Liver (tissue), 9 donors: ENCODE measurements around the gene OR1A1. TPM values are rescaled to one million over a fixed set of nuclear protein-coding genes. Genes with fewer than 3 reads are reported as not detected.

Experiments used
- DNase-seq: peaks from one replicate; pipeline ENCODE4 v3.0.0-alpha.2; 2017; ENCODE audit warnings: low spot score
- H3K27ac ChIP-seq, 2 donors: one replicate each; pipeline ENCODE4 v1.7.0; 2013; ENCODE audit warnings: inconsistent platforms in 2 of 2, low read length in 2 of 2, control low read depth in 1 of 2, low read depth in 1 of 2, mild to moderate bottlenecking in 1 of 2
- H3K27me3 ChIP-seq, 4 donors: one replicate each; pipeline versions ENCODE4 v1.6.1 to v1.7.0; 2013; ENCODE audit warnings: low read length in 3 of 4, inconsistent platforms in 1 of 4, mild to moderate bottlenecking in 1 of 4, moderate library complexity in 1 of 4; ENCODE audit not compliant: control insufficient read depth in 4 of 4, insufficient read depth in 4 of 4
- H3K36me3 ChIP-seq, 4 donors: one replicate each; pipeline versions ENCODE4 v1.6.1 to v1.7.0; 2013; ENCODE audit warnings: low read length in 3 of 4, mild to moderate bottlenecking in 3 of 4, low read depth in 1 of 4, moderate library complexity in 1 of 4; ENCODE audit not compliant: control insufficient read depth in 4 of 4, insufficient read depth in 3 of 4
- H3K4me1 ChIP-seq, 4 donors: one replicate each; pipeline versions ENCODE4 v1.6.1 to v1.7.0; 2013; ENCODE audit warnings: low read length in 3 of 4, mild to moderate bottlenecking in 3 of 4, moderate library complexity in 1 of 4; ENCODE audit not compliant: control insufficient read depth in 4 of 4, insufficient read depth in 4 of 4
- H3K4me3 ChIP-seq, 3 donors: one replicate each; pipeline versions ENCODE4 v1.6.1 to v1.7.0; 2013; ENCODE audit warnings: low read length in 3 of 3, control low read depth in 1 of 3, low read depth in 1 of 3, mild to moderate bottlenecking in 1 of 3
- H3K9ac ChIP-seq, 2 donors: one replicate each; pipeline ENCODE4 v1.7.0; 2013; ENCODE audit warnings: low read length in 2 of 2, mild to moderate bottlenecking in 2 of 2, moderate library complexity in 2 of 2, control low read depth in 1 of 2, low read depth in 1 of 2
- H3K9me3 ChIP-seq, 4 donors: one replicate each; pipeline versions ENCODE4 v1.6.1 to v1.7.0; 2013; ENCODE audit warnings: low read length in 3 of 4; ENCODE audit not compliant: control insufficient read depth in 4 of 4
- EGR1 ChIP-seq, 2 donors: IDR thresholded peaks; 2 replicates each; pipeline ENCODE4 v1.6.1; 2016 to 2018; ENCODE audit warnings: antibody characterized with exemption in 2 of 2, low read depth in 2 of 2
- FOXA1 ChIP-seq: IDR thresholded peaks from 2 replicates; pipeline ENCODE4 v1.6.1; 2016; ENCODE audit warnings: antibody characterized with exemption
- FOXA2 ChIP-seq: IDR thresholded peaks from 2 replicates; pipeline ENCODE4 v1.6.1; 2016; ENCODE audit warnings: antibody characterized with exemption
- GABPA ChIP-seq, 2 donors: IDR thresholded peaks in 1 of 2; conservative IDR thresholded peaks in 1 of 2; 2 replicates each; pipeline ENCODE4 v1.6.1; 2016; ENCODE audit warnings: antibody characterized with exemption in 2 of 2, mild to moderate bottlenecking in 1 of 2, moderate library complexity in 1 of 2
- HNF4A ChIP-seq, 2 donors: conservative IDR thresholded peaks; 2 replicates each; pipeline ENCODE4 v1.6.1; 2016; ENCODE audit warnings: antibody characterized with exemption in 2 of 2, mild to moderate bottlenecking in 2 of 2
- HNF4G ChIP-seq: IDR thresholded peaks from 2 replicates; pipeline ENCODE4 v1.6.1; 2016; ENCODE audit warnings: antibody characterized with exemption
- JUND ChIP-seq, 2 donors: IDR thresholded peaks; 2 replicates each; pipeline ENCODE4 v1.6.1; 2016; ENCODE audit warnings: antibody characterized with exemption in 2 of 2
- NR2F2 ChIP-seq: IDR thresholded peaks from 2 replicates; pipeline ENCODE4 v1.6.1; 2016; ENCODE audit warnings: antibody characterized with exemption
- RAD21 ChIP-seq, 2 donors: IDR thresholded peaks; 2 replicates each; pipeline ENCODE4 v1.6.1; 2016; ENCODE audit warnings: antibody characterized with exemption in 2 of 2, mild to moderate bottlenecking in 2 of 2
- RXRA ChIP-seq, 2 donors: IDR thresholded peaks; 2 replicates each; pipeline ENCODE4 v1.6.1; 2017 to 2018; ENCODE audit warnings: antibody characterized with exemption in 2 of 2, mild to moderate bottlenecking in 1 of 2
- SP1 ChIP-seq: IDR thresholded peaks from 2 replicates; pipeline ENCODE4 v1.6.1; 2018; ENCODE audit warnings: antibody characterized with exemption, mild to moderate bottlenecking
- TAF1 ChIP-seq: conservative IDR thresholded peaks from 2 replicates; pipeline ENCODE4 v1.6.1; 2016; ENCODE audit warnings: antibody characterized with exemption, mild to moderate bottlenecking
- YY1 ChIP-seq: IDR thresholded peaks from 2 replicates; pipeline ENCODE4 v1.6.1; 2016; ENCODE audit warnings: antibody characterized with exemption, mild to moderate bottlenecking
- WGBS: extraction: QIAGEN DNeasy Blood & Tissue Kit; methylation state at CpG from one replicate; pipeline ENCODE4 v1.1.7; 2013; 5-methylcytosine and 5-hydroxymethylcytosine counted together
- polyA plus RNA-seq, 2 donors: library from polyadenylated mRNA; stranded (reverse) in 1 of 2; unstranded in 1 of 2; fragments of 200-250 nt in 1 of 2; fragments of >200 nt in 1 of 2; fragmentation: Nextera tagmentation in 1 of 2; extraction: Ambion mirVana in 1 of 2; gene quantifications; one replicate each; pipeline versions ENCODE4 v1.2.1 to v1.2.3, GENCODE V29; 2013 to 2015
- total RNA-seq, 2 donors: library from RNA; depleted of rRNA; stranded (reverse); fragments of >200 nt; gene quantifications; one replicate each; pipeline ENCODE4 v1.2.3, GENCODE V29; 2014
- TF ChIP-seq, protein P1 (sequence below): IDR thresholded peaks from 2 replicates; pipeline ENCODE4 v1.6.1; 2016; ENCODE audit warnings: antibody characterized with exemption
- TF ChIP-seq, protein P2 (sequence below): IDR thresholded peaks from 2 replicates; pipeline ENCODE4 v1.6.1; 2016; ENCODE audit warnings: antibody characterized with exemption
- TF ChIP-seq, protein P3 (sequence below): IDR thresholded peaks from 2 replicates; pipeline ENCODE4 v1.6.1; 2016; ENCODE audit warnings: antibody characterized with exemption, mild to moderate bottlenecking
- TF ChIP-seq, protein P4 (sequence below): IDR thresholded peaks from 2 replicates; pipeline ENCODE4 v1.6.1; 2016; ENCODE audit warnings: antibody characterized with exemption
- donor health status: healthy.
- donor health status: healthy.
- donor health status: healthy.
- donor health status: healthy.
- donor health status: healthy.

The OR1A1 gene
- total and polyA plus RNA-seq, 4 donors, result not detected

DNA sequence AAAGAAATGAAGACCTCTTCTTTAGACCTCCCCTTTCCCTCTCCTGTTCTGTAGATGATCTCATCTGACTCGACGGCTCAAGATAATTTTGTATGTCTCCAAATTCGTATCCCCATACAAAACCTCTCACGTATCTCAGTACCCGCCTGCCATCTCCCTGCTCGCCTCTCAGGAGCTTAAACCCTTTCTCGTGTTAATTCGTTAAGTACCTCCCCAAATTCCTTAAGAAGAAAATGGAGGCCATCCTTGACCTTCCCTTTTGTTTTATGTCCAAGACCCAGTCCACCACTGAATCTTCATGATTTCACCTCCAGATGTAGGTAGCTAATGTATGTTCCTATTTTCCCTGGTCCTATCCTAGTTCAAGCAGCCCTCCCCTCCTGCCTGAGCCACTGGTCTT is 49.1 kb downstream of the OR1A1 start:
- WGBS, result 85% methylated on average over 8 of the region's 8 CpGs

DNA sequence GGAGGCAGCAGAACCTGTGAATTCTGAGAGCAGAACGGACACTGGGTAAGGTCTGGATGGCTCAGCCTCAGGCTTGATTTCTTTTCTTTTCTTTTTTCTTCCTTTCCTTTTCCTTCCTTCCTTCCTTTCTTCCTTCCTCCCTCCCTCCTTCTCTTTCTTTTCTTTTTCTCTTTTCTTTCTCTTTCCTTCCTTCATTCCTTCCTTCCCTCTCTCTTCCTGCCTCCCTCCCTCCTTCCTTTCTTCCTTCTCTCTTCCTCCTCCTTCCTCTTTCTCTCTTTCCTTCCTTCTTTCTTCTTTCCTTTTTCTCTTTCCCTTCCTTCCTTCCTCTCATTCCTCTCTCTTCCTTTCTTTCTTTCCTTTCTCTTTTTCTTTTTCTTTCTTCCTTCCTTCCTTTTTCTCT is 52.7 kb downstream of the OR1A1 start:
- WGBS, result 82% methylated on average over 1 of the region's 1 CpG

More for the DNA sequence above, 49.1 kb downstream of the OR1A1 start:
- H3K9me3 ChIP-seq, result no peaks in the 10 kb centered on the region
- no peak overlapping the region for H3K27ac ChIP-seq
- TF ChIP-seq NR2F2, result no peak
- TF ChIP-seq EGR1 (IDR thresholded peaks at IDR 0.05; ENCODE audit: low read depth in 2 of 2), result no peak
- TF ChIP-seq, protein P1, sequence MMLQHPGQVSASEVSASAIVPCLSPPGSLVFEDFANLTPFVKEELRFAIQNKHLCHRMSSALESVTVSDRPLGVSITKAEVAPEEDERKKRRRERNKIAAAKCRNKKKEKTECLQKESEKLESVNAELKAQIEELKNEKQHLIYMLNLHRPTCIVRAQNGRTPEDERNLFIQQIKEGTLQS, result no peak
- no peaks in the 10 kb centered on the region for H3K36me3 ChIP-seq
- H3K9ac ChIP-seq, result no peak overlapping the region
- H3K4me3 ChIP-seq, result no peak overlapping the region
- no peaks in the 10 kb centered on the region for H3K4me1 ChIP-seq
- no peaks in the 10 kb centered on the region for H3K27me3 ChIP-seq
- DNase-seq, result no peak

DNA sequence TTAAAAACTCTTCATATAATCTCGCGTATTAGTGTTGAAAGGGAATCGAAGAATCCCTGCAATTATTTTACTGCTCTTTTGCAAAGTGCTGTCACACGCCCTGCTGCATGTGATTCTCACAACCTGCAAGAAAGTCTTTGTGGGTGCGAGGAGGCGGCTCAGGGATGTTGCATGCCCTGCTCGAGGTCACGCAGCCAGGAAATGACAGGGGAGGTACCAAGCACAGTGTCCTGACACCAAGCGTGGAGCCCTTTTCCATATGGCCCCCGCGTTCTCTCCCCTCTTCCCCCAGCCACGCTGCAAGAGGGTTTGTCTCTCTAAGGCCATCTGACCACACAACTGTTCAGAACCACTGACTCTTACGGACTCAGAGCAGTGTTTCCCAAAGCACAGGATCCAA is 53.1 kb downstream of the OR1A1 start:
- no peaks in the 10 kb centered on the region for H3K4me1 ChIP-seq
- WGBS, result 74% methylated on average over 13 of the region's 13 CpGs
- DNase-seq, result no peak
- no peaks in the 10 kb centered on the region for H3K27me3 ChIP-seq
- H3K9ac ChIP-seq, result no peak overlapping the region
- H3K9me3 ChIP-seq, result no peaks in the 10 kb centered on the region
- H3K4me3 ChIP-seq, result no peak overlapping the region
- H3K36me3 ChIP-seq, result no peaks in the 10 kb centered on the region
- no peak overlapping the region for H3K27ac ChIP-seq
- TF ChIP-seq, protein P2, sequence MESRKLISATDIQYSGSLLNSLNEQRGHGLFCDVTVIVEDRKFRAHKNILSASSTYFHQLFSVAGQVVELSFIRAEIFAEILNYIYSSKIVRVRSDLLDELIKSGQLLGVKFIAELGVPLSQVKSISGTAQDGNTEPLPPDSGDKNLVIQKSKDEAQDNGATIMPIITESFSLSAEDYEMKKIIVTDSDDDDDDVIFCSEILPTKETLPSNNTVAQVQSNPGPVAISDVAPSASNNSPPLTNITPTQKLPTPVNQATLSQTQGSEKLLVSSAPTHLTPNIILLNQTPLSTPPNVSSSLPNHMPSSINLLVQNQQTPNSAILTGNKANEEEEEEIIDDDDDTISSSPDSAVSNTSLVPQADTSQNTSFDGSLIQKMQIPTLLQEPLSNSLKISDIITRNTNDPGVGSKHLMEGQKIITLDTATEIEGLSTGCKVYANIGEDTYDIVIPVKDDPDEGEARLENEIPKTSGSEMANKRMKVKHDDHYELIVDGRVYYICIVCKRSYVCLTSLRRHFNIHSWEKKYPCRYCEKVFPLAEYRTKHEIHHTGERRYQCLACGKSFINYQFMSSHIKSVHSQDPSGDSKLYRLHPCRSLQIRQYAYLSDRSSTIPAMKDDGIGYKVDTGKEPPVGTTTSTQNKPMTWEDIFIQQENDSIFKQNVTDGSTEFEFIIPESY, result no peak
- TF ChIP-seq HNF4A (conservative IDR thresholded peaks at IDR 0.05), result no peak
- no peak for TF ChIP-seq EGR1 (IDR thresholded peaks at IDR 0.05; ENCODE audit: low read depth in 2 of 2)
- TF ChIP-seq HNF4G, result no peak
- no peak for TF ChIP-seq SP1
- no peak for TF ChIP-seq YY1
- TF ChIP-seq NR2F2, result no peak
- TF ChIP-seq RAD21 (IDR thresholded peaks at IDR 0.05), result no peak
- TF ChIP-seq, protein P3, sequence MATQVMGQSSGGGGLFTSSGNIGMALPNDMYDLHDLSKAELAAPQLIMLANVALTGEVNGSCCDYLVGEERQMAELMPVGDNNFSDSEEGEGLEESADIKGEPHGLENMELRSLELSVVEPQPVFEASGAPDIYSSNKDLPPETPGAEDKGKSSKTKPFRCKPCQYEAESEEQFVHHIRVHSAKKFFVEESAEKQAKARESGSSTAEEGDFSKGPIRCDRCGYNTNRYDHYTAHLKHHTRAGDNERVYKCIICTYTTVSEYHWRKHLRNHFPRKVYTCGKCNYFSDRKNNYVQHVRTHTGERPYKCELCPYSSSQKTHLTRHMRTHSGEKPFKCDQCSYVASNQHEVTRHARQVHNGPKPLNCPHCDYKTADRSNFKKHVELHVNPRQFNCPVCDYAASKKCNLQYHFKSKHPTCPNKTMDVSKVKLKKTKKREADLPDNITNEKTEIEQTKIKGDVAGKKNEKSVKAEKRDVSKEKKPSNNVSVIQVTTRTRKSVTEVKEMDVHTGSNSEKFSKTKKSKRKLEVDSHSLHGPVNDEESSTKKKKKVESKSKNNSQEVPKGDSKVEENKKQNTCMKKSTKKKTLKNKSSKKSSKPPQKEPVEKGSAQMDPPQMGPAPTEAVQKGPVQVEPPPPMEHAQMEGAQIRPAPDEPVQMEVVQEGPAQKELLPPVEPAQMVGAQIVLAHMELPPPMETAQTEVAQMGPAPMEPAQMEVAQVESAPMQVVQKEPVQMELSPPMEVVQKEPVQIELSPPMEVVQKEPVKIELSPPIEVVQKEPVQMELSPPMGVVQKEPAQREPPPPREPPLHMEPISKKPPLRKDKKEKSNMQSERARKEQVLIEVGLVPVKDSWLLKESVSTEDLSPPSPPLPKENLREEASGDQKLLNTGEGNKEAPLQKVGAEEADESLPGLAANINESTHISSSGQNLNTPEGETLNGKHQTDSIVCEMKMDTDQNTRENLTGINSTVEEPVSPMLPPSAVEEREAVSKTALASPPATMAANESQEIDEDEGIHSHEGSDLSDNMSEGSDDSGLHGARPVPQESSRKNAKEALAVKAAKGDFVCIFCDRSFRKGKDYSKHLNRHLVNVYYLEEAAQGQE, result no peak
- no peak for TF ChIP-seq FOXA1
- TF ChIP-seq FOXA2, result no peak
- TF ChIP-seq TAF1, result no peak
- no peak for TF ChIP-seq JUND (IDR thresholded peaks at IDR 0.05)

More for the DNA sequence above, 52.7 kb downstream of the OR1A1 start:
- Histone ChIP-seq H3K9ac (no peak overlapping the region), H3K36me3 (no peaks in the 10 kb centered on the region), H3K4me1 (no peaks in the 10 kb centered on the region), H3K9me3 (no peaks in the 10 kb centered on the region), H3K4me3 (no peak overlapping the region), H3K27me3 (no peaks in the 10 kb centered on the region), H3K27ac (no peak overlapping the region)
- no peak for DNase-seq
- TF ChIP-seq TAF1 (no peak), FOXA2 (no peak), RXRA (IDR thresholded peaks at IDR 0.05) (no peak), HNF4G (no peak), SP1 (no peak), HNF4A (conservative IDR thresholded peaks at IDR 0.05) (no peak), GABPA (IDR thresholded peaks at IDR 0.05 in 1 of 2, conservative IDR thresholded peaks at IDR 0.05 in 1 of 2) (no peak), NR2F2 (no peak), JUND (IDR thresholded peaks at IDR 0.05) (no peak), FOXA1 (no peak), RAD21 (IDR thresholded peaks at IDR 0.05) (no peak)
- TF ChIP-seq, protein P4, sequence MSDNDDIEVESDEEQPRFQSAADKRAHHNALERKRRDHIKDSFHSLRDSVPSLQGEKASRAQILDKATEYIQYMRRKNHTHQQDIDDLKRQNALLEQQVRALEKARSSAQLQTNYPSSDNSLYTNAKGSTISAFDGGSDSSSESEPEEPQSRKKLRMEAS, result no peak
- TF ChIP-seq, protein P3, result no peak
